ENCODE data around the gene PITPNB.

- TF ChIP-seq POLR2AphosphoS5 (IDR thresholded peaks at IDR 0.05; ENCODE audit: low read depth) = no peak
- TF ChIP-seq CTCF (conservative IDR thresholded peaks at IDR 0.05; ENCODE audit: low read depth in 2 of 2) = peak in 1 of 2 experiments; percentile 50; a peak in 2 of 4 replicates
- no peak for TF ChIP-seq EZH2 (IDR thresholded peaks at IDR 0.05; ENCODE audit: low read depth, unreplicated experiment)
- no peak for TF ChIP-seq ETS1 (IDR thresholded peaks at IDR 0.05)
- no peak for TF ChIP-seq REST (IDR thresholded peaks at IDR 0.05; ENCODE audit: unreplicated experiment)
- no peak for TF ChIP-seq EZH2phosphoT487 (IDR thresholded peaks at IDR 0.05; ENCODE audit: unreplicated experiment)
- no peak for TF ChIP-seq CREB1 (CRISPR knock-in tag; IDR thresholded peaks at IDR 0.05; ENCODE audit: low read depth)
- no peak for TF ChIP-seq JUNB (IDR thresholded peaks at IDR 0.05; ENCODE audit: unreplicated experiment)
- TF ChIP-seq ZNF462 (CRISPR knock-in tag; IDR thresholded peaks at IDR 0.05) = no peak
- no peak for TF ChIP-seq STAT1 (IDR thresholded peaks at IDR 0.05; ENCODE audit: unreplicated experiment)
These were observed 109.8 kb downstream of the PITPNB start for GRCh38 chr22:27809226-27809603.
